H1 (cell line): ENCODE data around the gene NBAS. TPM values are rescaled to one million over a fixed set of nuclear protein-coding genes. Genes with fewer than 3 reads are reported as not detected.

Experiments
- CTCF ChIA-PET: fragments of 300-600 bp; sonication (Branson Sonifier 250); formaldehyde crosslinking; loops from one replicate; lab custom pipeline; 2021; ENCODE audit not compliant: partially characterized antibody; lab: Charles Lee
- POLR2A ChIA-PET: fragments of 300-600 bp; sonication (Branson Sonifier 250); formaldehyde crosslinking; loops from one replicate; lab custom pipeline; 2021; ENCODE audit warnings: inconsistent platforms; ENCODE audit not compliant: partially characterized antibody; lab: Charles Lee
- DNase-seq, 2 experiments: peaks; one replicate each; pipeline versions ENCODE4 v3.0.0 to v3.0.0-alpha.2; 2010 to 2022; ENCODE audit warnings: low spot score in 2 of 2, low read depth in 1 of 2, mixed read lengths in 1 of 2
- FAIRE-seq: peaks from 2 replicates; lab custom pipeline; 2011; peaks lifted over from hg19 to GRCh38; lab: Jason Lieb, UNC
- H2AFZ ChIP-seq: 2 replicates; pipeline ENCODE4 v1.8.1; 2012; ENCODE audit warnings: low read length, inconsistent platforms
- H2AK5ac ChIP-seq: 2 replicates; pipeline ENCODE4 v1.6.1; 2013; ENCODE audit warnings: low read depth, low read length
- H2BK120ac ChIP-seq: replicated peaks from 2 replicates; pipeline ENCODE3; 2013; ENCODE audit warnings: low read depth, low read length, inconsistent platforms
- H2BK12ac ChIP-seq: 2 replicates; pipeline ENCODE4 v1.6.1; 2013; ENCODE audit warnings: low read depth, low read length
- H2BK15ac ChIP-seq: 2 replicates; pipeline ENCODE4 v1.6.1; 2013; ENCODE audit warnings: low read length
- H2BK20ac ChIP-seq: 2 replicates; pipeline ENCODE4 v1.6.1; 2013; ENCODE audit warnings: low read length
- H2BK5ac ChIP-seq: 2 replicates; pipeline ENCODE4 v1.6.1; 2013; ENCODE audit warnings: low read depth, low read length
- H3K14ac ChIP-seq: 2 replicates; pipeline ENCODE4 v1.6.1; 2013; ENCODE audit warnings: inconsistent platforms; ENCODE audit not compliant: insufficient read length
- H3K18ac ChIP-seq: 2 replicates; pipeline ENCODE4 v1.6.1; 2013; ENCODE audit warnings: low read length; ENCODE audit errors: extremely low read depth
- H3K23ac ChIP-seq: 2 replicates; pipeline ENCODE4 v1.6.1; 2013; ENCODE audit warnings: inconsistent platforms; ENCODE audit not compliant: insufficient read length
- H3K23me2 ChIP-seq: 2 replicates; pipeline ENCODE4 v1.6.1; 2013; ENCODE audit warnings: low read depth, low read length
- H3K27ac ChIP-seq: 2 replicates; pipeline ENCODE4 v1.6.1; 2011; ENCODE audit warnings: low read depth, low read length, inconsistent platforms
- H3K27me3 ChIP-seq, 4 experiments: replicated peaks in 1 of 4; 1 replicate in 1 of 4; 2 replicates in 3 of 4; pipeline versions ENCODE4 v1.6.1 to v1.8.1; 2011 to 2013; ENCODE audit warnings: low read length in 3 of 4, mild to moderate bottlenecking in 3 of 4, inconsistent platforms in 2 of 4, mixed read lengths in 2 of 4, moderate library complexity in 1 of 4; ENCODE audit not compliant: control insufficient read depth in 3 of 4, insufficient read depth in 3 of 4; ENCODE audit errors: extremely low read depth in 1 of 4
- H3K36me3 ChIP-seq, 4 experiments: 2 replicates each; pipeline versions ENCODE4 v1.6.1 to v1.8.1; 2011 to 2013; ENCODE audit warnings: mild to moderate bottlenecking in 4 of 4, low read length in 3 of 4, moderate library complexity in 2 of 4, control low read depth in 1 of 4, inconsistent platforms in 1 of 4; ENCODE audit not compliant: insufficient read depth in 4 of 4, control insufficient read depth in 2 of 4
- H3K4ac ChIP-seq: replicated peaks from 2 replicates; pipeline ENCODE3; 2013; ENCODE audit warnings: low read length, low read depth, mixed read lengths, inconsistent platforms; ENCODE audit not compliant: insufficient read length
- H3K4me1 ChIP-seq, 4 experiments: replicated peaks in 1 of 4; 1 replicate in 1 of 4; 2 replicates in 3 of 4; pipeline versions ENCODE4 v1.6.1 to v1.8.1; 2011 to 2013; ENCODE audit warnings: low read length in 3 of 4, inconsistent platforms in 2 of 4, mixed read lengths in 1 of 4; ENCODE audit not compliant: insufficient read depth in 4 of 4, control insufficient read depth in 3 of 4
- H3K4me2 ChIP-seq, 2 experiments: 2 replicates each; pipeline versions ENCODE4 v1.6.1 to v1.8.1; 2011 to 2013; ENCODE audit warnings: low read depth in 2 of 2, low read length in 2 of 2, control low read depth in 1 of 2, inconsistent platforms in 1 of 2, mild to moderate bottlenecking in 1 of 2; ENCODE audit not compliant: insufficient read depth in 1 of 2
- H3K4me3 ChIP-seq, 4 experiments: fragments of 200-600, 300-600 bp in 1 of 4; sonication (generic), shearing (Covaris generic), sonication (Bioruptor Twin) in 1 of 4; 2 replicates each; pipeline versions ENCODE4 v1.5.1 to v1.8.1; 2011 to 2016; ENCODE audit warnings: low read length in 4 of 4, low read depth in 3 of 4, control low read depth in 2 of 4, inconsistent platforms in 2 of 4, mild to moderate bottlenecking in 2 of 4, mixed read lengths in 1 of 4, moderate library complexity in 1 of 4; ENCODE audit not compliant: insufficient read depth in 2 of 4; ENCODE audit errors: extremely low read depth in 1 of 4
- H3K56ac ChIP-seq: replicated peaks from 2 replicates; pipeline ENCODE3; 2013; ENCODE audit warnings: low read depth, mild to moderate bottlenecking, mixed read lengths, low read length, inconsistent platforms; ENCODE audit not compliant: insufficient read length
- H3K79me1 ChIP-seq: 2 replicates; pipeline ENCODE4 v1.6.1; 2013; ENCODE audit warnings: low read depth, low read length, control low read depth
- H3K79me2 ChIP-seq, 2 experiments: 2 replicates each; pipeline versions ENCODE4 v1.6.1 to v1.8.1; 2012 to 2013; ENCODE audit warnings: low read length in 2 of 2, mild to moderate bottlenecking in 2 of 2, inconsistent platforms in 1 of 2; ENCODE audit not compliant: insufficient read depth in 2 of 2, control insufficient read depth in 1 of 2
- H3K9ac ChIP-seq, 4 experiments: replicated peaks in 1 of 4; 1 replicate in 1 of 4; 2 replicates in 3 of 4; pipeline versions ENCODE4 v1.6.1 to v1.8.1; 2011 to 2013; ENCODE audit warnings: low read depth in 3 of 4, low read length in 3 of 4, control low read depth in 2 of 4, mild to moderate bottlenecking in 2 of 4, moderate library complexity in 2 of 4, inconsistent platforms in 1 of 4; ENCODE audit errors: extremely low read depth in 1 of 4
- H3K9me3 ChIP-seq, 2 experiments: 2 replicates each; pipeline versions ENCODE4 v1.6.1 to v1.8.1; 2012 to 2013; ENCODE audit warnings: mild to moderate bottlenecking in 2 of 2, moderate library complexity in 2 of 2, control low read depth in 1 of 2, inconsistent platforms in 1 of 2, low read depth in 1 of 2, low read length in 1 of 2, mixed read lengths in 1 of 2; ENCODE audit not compliant: insufficient read depth in 2 of 2
- H4K20me1 ChIP-seq, 2 experiments: replicated peaks in 1 of 2; 2 replicates each; pipeline versions ENCODE3 to v1.8.1; 2011 to 2013; ENCODE audit warnings: inconsistent platforms in 2 of 2, low read length in 2 of 2, mild to moderate bottlenecking in 1 of 2; ENCODE audit not compliant: insufficient read depth in 2 of 2, control insufficient read depth in 1 of 2
- H4K5ac ChIP-seq: 2 replicates; pipeline ENCODE4 v1.6.1; 2013; ENCODE audit warnings: low read length, low read depth, mixed read lengths, inconsistent platforms; ENCODE audit not compliant: insufficient read length
- H4K8ac ChIP-seq: 2 replicates; pipeline ENCODE4 v1.8.0; 2013; ENCODE audit warnings: mild to moderate bottlenecking, moderate library complexity, low read length, inconsistent platforms; ENCODE audit not compliant: insufficient read depth; ENCODE audit errors: extremely low read depth
- H4K91ac ChIP-seq: replicated peaks from 2 replicates; pipeline ENCODE3; 2013; ENCODE audit warnings: low read length, mixed read lengths, inconsistent platforms; ENCODE audit not compliant: insufficient read length
- ATF3 ChIP-seq: IDR thresholded peaks from 2 replicates; pipeline ENCODE4 v1.6.1; 2011; ENCODE audit warnings: low read depth, mild to moderate bottlenecking, low read length; ENCODE audit not compliant: insufficient read depth
- CHD2 ChIP-seq: IDR thresholded peaks from 2 replicates; pipeline ENCODE4 v1.6.1; 2012; ENCODE audit warnings: low read length, improper control_type of control experiment
- CREB1 ChIP-seq: IDR thresholded peaks from 2 replicates; pipeline ENCODE4 v1.6.1; 2012; ENCODE audit warnings: inconsistent platforms
- KDM1A ChIP-seq: fragments of 200-600, 300-600 bp; sonication (generic); IDR thresholded peaks from 2 replicates; pipeline ENCODE4 v1.7.1; 2016; ENCODE audit warnings: mild to moderate bottlenecking, low read length, borderline replicate concordance
- PHF8 ChIP-seq: fragments of 200-600 bp; sonication (generic); conservative IDR thresholded peaks from 2 replicates; pipeline ENCODE4 v1.7.1; 2012; ENCODE audit warnings: low read depth, mild to moderate bottlenecking, inconsistent platforms, low read length, moderate library complexity
- POLR2A ChIP-seq, 2 experiments: IDR thresholded peaks; 1 replicate in 1 of 2; 2 replicates in 1 of 2; pipeline ENCODE4 v1.6.1; 2011; ENCODE audit warnings: low read depth in 2 of 2, low read length in 2 of 2, mild to moderate bottlenecking in 2 of 2; ENCODE audit errors: control extremely low read depth in 1 of 2
- RAD21 ChIP-seq, 2 experiments: IDR thresholded peaks in 1 of 2; conservative IDR thresholded peaks in 1 of 2; 2 replicates each; pipeline ENCODE4 v1.6.1; 2011; ENCODE audit warnings: low read depth in 2 of 2, low read length in 2 of 2, improper control_type of control experiment in 1 of 2, inconsistent platforms in 1 of 2, mild to moderate bottlenecking in 1 of 2, moderate library complexity in 1 of 2
- SP2 ChIP-seq: IDR thresholded peaks from 2 replicates; pipeline ENCODE4 v1.6.1; 2012; ENCODE audit warnings: mild to moderate bottlenecking, low read length, inconsistent platforms
- SRF ChIP-seq: IDR thresholded peaks from 2 replicates; pipeline ENCODE4 v1.6.1; 2011; ENCODE audit warnings: mild to moderate bottlenecking, low read depth, low read length, moderate library complexity
- WGBS, 2 experiments: shearing (Covaris generic) in 1 of 2; methylation state at CpG; one replicate each; pipeline versions ENCODE4 v1.1.6 to v1.1.7; 2013 to 2015; ENCODE audit warnings: low lambda C conversion rate in 2 of 2, mixed read lengths in 2 of 2, inconsistent platforms in 1 of 2, low coverage in 1 of 2, missing lambda C conversion rate in 1 of 2; ENCODE audit not compliant: insufficient replicate concordance in 2 of 2, insufficient coverage in 1 of 2, insufficient read length in 1 of 2; ENCODE audit errors: extremely low coverage in 1 of 2, missing lambda C conversion rate in 1 of 2; 5-methylcytosine and 5-hydroxymethylcytosine counted together
- polyA plus RNA-seq, 7 experiments: library from polyadenylated mRNA; depleted of rRNA in 3 of 7; stranded (reverse) in 5 of 7; unstranded in 2 of 7; fragments of >200 nt in 5 of 7; fragments of 200-250 nt in 2 of 7; gene quantifications; 1 replicate in 5 of 7; 2 replicates in 1 of 7; 4 replicates in 1 of 7; pipeline versions ENCODE4 v1.2.1 to v1.2.3, GENCODE V29; 2011 to 2013; ENCODE audit warnings: missing spikeins in 2 of 7, mixed read lengths in 2 of 7
- total RNA-seq: library from RNA; stranded (reverse); fragmentation: NEBNext Ultra II Directional; extraction: Animal tissue kit (Norgen Biotek cat#: 25700); gene quantifications from 2 replicates; pipeline ENCODE4 v1.2.1, GENCODE V29; 2021

Gene NBAS
- total and polyA plus RNA-seq, 2 of the 8 experiments (the other 6 are each of a cell fraction or from before 2014, with no cell fraction given) = 19.6 to 34.8 TPM

- H4K8ac ChIP-seq = no peak overlapping the region
- ChIA-PET POLR2A (interaction anchor here (2.4 kb wide), 1 partner anchor 10 kb away, joined by 8 read pairs; no protein-coding TSS in a partner anchor), CTCF (interaction anchor here (1.1 to 6.2 kb wide), 2 partner anchors 8 to 1327 kb away, joined by 3 to 51 read pairs; no protein-coding TSS in a partner anchor)
- DNase-seq (no peak), FAIRE-seq (no peak)
- 87% methylated on average over 1 of the region's 1 CpG; no CpG with 5 or more reads in 1 of the 2 experiments for WGBS, 2 experiments
- no peak overlapping the region for H3K9ac ChIP-seq
- H3K4me3 ChIP-seq = no peak overlapping the region
- H3K79me1 ChIP-seq = no peaks in the 10 kb centered on the region
- H3K4me1 ChIP-seq = no peaks in the 10 kb centered on the region
- no peaks in the 10 kb centered on the region for H3K23me2 ChIP-seq
- H3K4me2 ChIP-seq = no peak overlapping the region
- no peak overlapping the region for H4K91ac ChIP-seq
- no peak overlapping the region for H3K27ac ChIP-seq
- no peak overlapping the region for H3K14ac ChIP-seq
- TF ChIP-seq RAD21 (IDR thresholded peaks at IDR 0.05 in 1 of 2, conservative IDR thresholded peaks at IDR 0.05 in 1 of 2; ENCODE audit: low read depth in 2 of 2, low read length in 2 of 2) = no peak
- TF ChIP-seq KDM1A = no peak
- TF ChIP-seq SP2 = no peak
- TF ChIP-seq SRF = no peak
- no peak for TF ChIP-seq CHD2
- no peak for TF ChIP-seq CREB1
- TF ChIP-seq PHF8 = no peak
- TF ChIP-seq ATF3 = no peak
- no peak for TF ChIP-seq POLR2A (IDR thresholded peaks at IDR 0.05; ENCODE audit: control extremely low read depth in 1 of 2, low read depth in 2 of 2, low read length in 2 of 2)
- H3K27me3 ChIP-seq = no peaks in the 10 kb centered on the region
- no peak overlapping the region for H3K56ac ChIP-seq
- no peak overlapping the region for H3K4ac ChIP-seq
- no peaks in the 10 kb centered on the region for H4K20me1 ChIP-seq
- H2BK15ac ChIP-seq = no peak overlapping the region
- H2BK120ac ChIP-seq = no peak overlapping the region
- no peak overlapping the region for H2AK5ac ChIP-seq
- no peak overlapping the region for H2BK12ac ChIP-seq
- H2AFZ ChIP-seq = no peak overlapping the region
- no peak overlapping the region for H2BK20ac ChIP-seq
- H3K79me2 ChIP-seq = no peaks in the 10 kb centered on the region
- H3K9me3 ChIP-seq = no peaks in the 10 kb centered on the region
- no peaks in the 10 kb centered on the region for H3K36me3 ChIP-seq
- H3K18ac ChIP-seq = no peak overlapping the region
- no peak overlapping the region for H2BK5ac ChIP-seq
- H3K23ac ChIP-seq = no peak overlapping the region
- H4K5ac ChIP-seq = no peak overlapping the region
Measured at GRCh38 chr2:15583826-15584225, 22.7 kb upstream of the NBAS start.
